Activated T-cell treated with anti-CD3 and anti-CD28 coated beads, Interleukin-2, amount 50 U/mL, for 72 hours (primary cell): ENCODE measurements around the gene SH3GLB2. TPM values are rescaled to one million over a fixed set of nuclear protein-coding genes. Genes with fewer than 3 reads are reported as not detected.
"Not testable (repeated sequence)": the region's sequence is repeated elsewhere in the genome, so short reads cannot be mapped to it uniquely, and the experiment has no call there.

ENCODE experiments used
- ATAC-seq, 2 donors: fragments of 150-1000 bp; cut with Tn5 transposase; replicated peaks in 1 of 2; 2 replicates each; pipeline ENCODE4 v1.10.0; 2021; ENCODE audit warnings: moderate library complexity in 2 of 2, mild to moderate bottlenecking in 1 of 2
- DNase-seq, 2 donors: peaks; one replicate each; pipeline ENCODE4 v3.0.0; 2021 to 2022; ENCODE audit warnings: mixed read lengths in 1 of 2
- H3K27ac Mint-ChIP-seq: one replicate; pipeline ENCODE4 v1.8.0; 2022; ENCODE audit warnings: mild to moderate bottlenecking, moderate library complexity, mixed read lengths
- H3K27me3 Mint-ChIP-seq: one replicate; pipeline ENCODE4 v1.8.0; 2022; ENCODE audit warnings: low read depth, mixed read lengths
- H3K36me3 Mint-ChIP-seq, 2 donors: one replicate each; pipeline ENCODE4 v1.8.0; 2022; ENCODE audit warnings: mixed read lengths in 2 of 2, mild to moderate bottlenecking in 1 of 2; ENCODE audit not compliant: insufficient read depth in 2 of 2
- H3K4me1 Mint-ChIP-seq: one replicate; pipeline ENCODE4 v1.8.0; 2022; ENCODE audit warnings: low read depth, mixed read lengths
- H3K4me3 Mint-ChIP-seq, 2 donors: one replicate each; pipeline ENCODE4 v1.8.0; 2022; ENCODE audit warnings: mild to moderate bottlenecking in 2 of 2, mixed read lengths in 2 of 2, moderate library complexity in 2 of 2
- H3K9me3 Mint-ChIP-seq, 2 donors: one replicate each; pipeline ENCODE4 v1.8.0; 2022; ENCODE audit warnings: mixed read lengths in 2 of 2
- total RNA-seq, 2 donors: library from RNA; stranded (reverse); gene quantifications; one replicate each; pipeline ENCODE4 v1.2.3, GENCODE V29; 2022

Gene SH3GLB2
- total RNA-seq, 2 donors from 2014 or later = 41.3 to 41.8 TPM

GRCh38 chr9:128995791-128996190 lies 32.3 kb downstream of the SH3GLB2 start:
- Mint-ChIP-seq H3K4me1 (no peaks in the 10 kb centered on the region), H3K9me3 (no peaks in the 10 kb centered on the region), H3K27ac (no peak overlapping the region), H3K27me3 (no peaks in the 10 kb centered on the region), H3K4me3 (no peak overlapping the region), H3K36me3 (peaks cover 15 to 36% of the 10 kb centered on the region in 2 donors)
- ATAC-seq = peak in 1 of 2 donors; percentile 7
- no peak for DNase-seq

- ATAC-seq = no peak
- Mint-ChIP-seq H3K9me3 (no peaks in the 10 kb centered on the region), H3K27ac (peak overlapping the region; percentile 17), H3K36me3 (peaks cover 17 to 37% of the 10 kb centered on the region in 2 donors), H3K4me3 (no peak overlapping the region), H3K27me3 (no peaks in the 10 kb centered on the region), H3K4me1 (no peaks in the 10 kb centered on the region)
- DNase-seq = no peak
These were observed 35.1 kb downstream of the SH3GLB2 start for GRCh38 chr9:128992995-128993394.

GRCh38 chr9:128987805-128988204 lies 40.3 kb downstream of the SH3GLB2 start:
- ATAC-seq (no peak), DNase-seq (no peak)
- Mint-ChIP-seq H3K9me3 (no peaks in the 10 kb centered on the region), H3K27ac (no peak overlapping the region), H3K27me3 (no peaks in the 10 kb centered on the region), H3K36me3 (peaks cover 10 to 37% of the 10 kb centered on the region in 2 donors), H3K4me3 (no peak overlapping the region), H3K4me1 (no peaks in the 10 kb centered on the region)

- no peak overlapping the region for H3K4me3 Mint-ChIP-seq
- DNase-seq (no peak), ATAC-seq (no peak)
- H3K36me3 Mint-ChIP-seq = peaks cover 14 to 39% of the 10 kb centered on the region in 2 donors
- H3K27ac Mint-ChIP-seq = no peak overlapping the region
- H3K4me1 Mint-ChIP-seq = no peaks in the 10 kb centered on the region
- no peaks in the 10 kb centered on the region for H3K9me3 Mint-ChIP-seq
- H3K27me3 Mint-ChIP-seq = no peaks in the 10 kb centered on the region
These were observed 41.5 kb downstream of the SH3GLB2 start for GRCh38 chr9:128986671-128987070.

GRCh38 chr9:128983536-128983935 lies 44.6 kb downstream of the SH3GLB2 start:
- no peak overlapping the region for H3K27ac Mint-ChIP-seq
- no peaks in the 10 kb centered on the region for H3K4me1 Mint-ChIP-seq
- H3K36me3 Mint-ChIP-seq = peaks cover 13 to 47% of the 10 kb centered on the region in 2 donors
- DNase-seq (no peak), ATAC-seq (no peak)
- no peaks in the 10 kb centered on the region for H3K27me3 Mint-ChIP-seq
- H3K9me3 Mint-ChIP-seq = no peaks in the 10 kb centered on the region
- no peak overlapping the region for H3K4me3 Mint-ChIP-seq

- Mint-ChIP-seq H3K27ac (no peak overlapping the region), H3K27me3 (no peaks in the 10 kb centered on the region), H3K36me3 (peaks cover 7 to 39% of the 10 kb centered on the region in 2 donors), H3K4me3 (no peak overlapping the region), H3K9me3 (no peaks in the 10 kb centered on the region), H3K4me1 (no peaks in the 10 kb centered on the region)
- ATAC-seq = no peak
- DNase-seq = no peak
These were observed 49.0 kb downstream of the SH3GLB2 start for GRCh38 chr9:128979111-128979510.

GRCh38 chr9:128972956-128973355 lies 55.2 kb downstream of the SH3GLB2 start:
- H3K4me1 Mint-ChIP-seq = no peaks in the 10 kb centered on the region
- H3K27me3 Mint-ChIP-seq = no peaks in the 10 kb centered on the region
- peaks cover 8 to 28% of the 10 kb centered on the region in 2 donors for H3K36me3 Mint-ChIP-seq
- H3K9me3 Mint-ChIP-seq = no peaks in the 10 kb centered on the region
- DNase-seq (no peak), ATAC-seq (no peak)
- peak overlapping the region; percentile 20 for H3K27ac Mint-ChIP-seq
- no peak overlapping the region for H3K4me3 Mint-ChIP-seq

- Mint-ChIP-seq H3K27me3 (no peaks in the 10 kb centered on the region), H3K4me1 (no peaks in the 10 kb centered on the region), H3K27ac (no peak overlapping the region), H3K9me3 (no peaks in the 10 kb centered on the region), H3K36me3 (peaks cover 9 to 21% of the 10 kb centered on the region in 2 donors), H3K4me3 (no peak overlapping the region)
- DNase-seq (no peak), ATAC-seq (no peak)
These were observed 58.6 kb downstream of the SH3GLB2 start for GRCh38 chr9:128969491-128969890.

GRCh38 chr9:128961403-128961802 lies 66.7 kb downstream of the SH3GLB2 start:
- peaks cover 3 to 21% of the 10 kb centered on the region in 2 donors for H3K36me3 Mint-ChIP-seq

More at GRCh38 chr9:128961403-128961802, 66.7 kb downstream of the SH3GLB2 start:
- not testable (repeated sequence) for H3K4me3 Mint-ChIP-seq, DNase-seq, H3K4me1 Mint-ChIP-seq, H3K27ac Mint-ChIP-seq, H3K27me3 Mint-ChIP-seq, ATAC-seq, H3K9me3 Mint-ChIP-seq

Other genes starting within 250 kb of the SH3GLB2 start
- gene TBC1D13, start 241.1 kb downstream of the SH3GLB2 start, total RNA-seq = 10 to 100 TPM; 15.9 to 17.7 TPM
- gene ENDOG, start 209.8 kb downstream of the SH3GLB2 start, total RNA-seq = 10 to 100 TPM; 12.7 to 15.0 TPM
- gene SPOUT1, start 198.5 kb downstream of the SH3GLB2 start, total RNA-seq = 10 to 100 TPM; 64.8 to 69.1 TPM
- 10 to 100 TPM in 1 of 2 donors, 1 to 10 TPM in 1; 8.8 to 13.8 TPM for gene KYAT1, start 146.4 kb downstream of the SH3GLB2 start, total RNA-seq
- 10 to 100 TPM; 19.2 to 20.1 TPM for gene LRRC8A, start 146.2 kb downstream of the SH3GLB2 start, total RNA-seq
- 1 to 10 TPM; 1.1 to 1.9 TPM for gene PHYHD1, start 107.3 kb downstream of the SH3GLB2 start, total RNA-seq
- 1 to 10 TPM; 6.8 to 6.9 TPM for gene DOLK, start 80.7 kb downstream of the SH3GLB2 start, total RNA-seq
- gene NUP188, start 80.6 kb downstream of the SH3GLB2 start, total RNA-seq = 10 to 100 TPM; 90.0 to 98.0 TPM
- 10 to 100 TPM; 38.5 to 41.5 TPM for gene MIGA2, start 8.3 kb upstream of the SH3GLB2 start, total RNA-seq
- gene DOLPP1, start 52.8 kb upstream of the SH3GLB2 start, total RNA-seq = 10 to 100 TPM; 17.1 to 22.3 TPM
- gene CRAT, start 82.5 kb upstream of the SH3GLB2 start, total RNA-seq = 10 to 100 TPM; 21.4 to 23.8 TPM
- gene PTPA, start 83.1 kb upstream of the SH3GLB2 start, total RNA-seq = 10 to 100 TPM; 85.5 to 98.3 TPM
- gene IER5L, start 149.9 kb upstream of the SH3GLB2 start, total RNA-seq = 1 to 10 TPM; 4.2 to 4.6 TPM